Inflammatory macrophage (primary cell): ENCODE results near the gene NPHP4.
A peak's percentile ranks its signal among the peaks of the same experiment; 100 is the strongest.
"Not testable (repeated sequence)": the region's sequence is repeated elsewhere in the genome, so short reads cannot be mapped to it uniquely, and the experiment has no call there.

Source experiments
- DNase-seq, 2 donors: peaks; one replicate each; pipeline ENCODE4 v3.0.0-alpha.2; 2020 to 2022

Gene NPHP4

GRCh38 chr1:5928714-5929400, 63.4 kb downstream of the NPHP4 start:
- no peak for DNase-seq

DNA sequence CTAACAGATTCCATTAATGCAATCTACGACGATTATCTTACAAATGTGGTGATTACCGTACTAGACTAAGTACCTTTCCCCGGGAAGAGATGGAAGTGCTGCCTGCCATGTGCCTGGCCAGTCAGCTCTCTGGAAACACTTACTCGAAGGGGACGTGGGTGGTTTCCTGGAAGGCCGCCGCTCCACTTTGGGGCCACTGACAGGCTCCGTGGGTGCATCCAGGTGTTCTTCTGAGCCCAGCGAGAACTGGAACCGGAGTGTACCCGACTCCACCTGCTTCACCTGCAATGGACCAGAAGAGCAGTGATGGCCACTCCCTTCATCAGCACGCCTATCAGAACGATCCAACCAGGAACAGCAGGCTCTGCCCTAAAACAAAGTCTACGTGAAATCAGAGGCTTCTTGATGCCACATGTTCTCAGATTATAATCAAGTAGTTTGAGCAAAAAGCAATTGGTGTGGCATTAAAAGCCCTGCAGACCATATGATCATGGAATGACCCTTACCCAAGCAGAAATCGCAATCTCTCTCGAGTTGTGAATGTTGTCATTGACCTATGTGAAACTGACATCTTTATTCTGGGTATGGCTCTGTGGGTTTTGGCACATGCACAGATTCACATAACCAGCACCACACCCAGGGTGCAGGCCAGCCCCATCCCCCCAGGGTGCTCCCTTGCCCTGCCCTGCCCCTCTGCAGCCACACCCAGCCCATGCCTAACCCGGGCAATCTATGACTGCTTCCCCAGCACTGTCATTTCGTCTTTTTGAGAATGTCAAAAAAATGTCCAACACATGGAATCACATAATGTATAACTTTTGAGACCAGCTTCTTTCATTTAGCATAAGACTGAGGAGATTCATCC, 64.5 kb downstream of the NPHP4 start:
- DNase-seq, result no peak

GRCh38 chr1:5926686-5927435, 65.4 kb downstream of the NPHP4 start:
- no peak for DNase-seq

DNA sequence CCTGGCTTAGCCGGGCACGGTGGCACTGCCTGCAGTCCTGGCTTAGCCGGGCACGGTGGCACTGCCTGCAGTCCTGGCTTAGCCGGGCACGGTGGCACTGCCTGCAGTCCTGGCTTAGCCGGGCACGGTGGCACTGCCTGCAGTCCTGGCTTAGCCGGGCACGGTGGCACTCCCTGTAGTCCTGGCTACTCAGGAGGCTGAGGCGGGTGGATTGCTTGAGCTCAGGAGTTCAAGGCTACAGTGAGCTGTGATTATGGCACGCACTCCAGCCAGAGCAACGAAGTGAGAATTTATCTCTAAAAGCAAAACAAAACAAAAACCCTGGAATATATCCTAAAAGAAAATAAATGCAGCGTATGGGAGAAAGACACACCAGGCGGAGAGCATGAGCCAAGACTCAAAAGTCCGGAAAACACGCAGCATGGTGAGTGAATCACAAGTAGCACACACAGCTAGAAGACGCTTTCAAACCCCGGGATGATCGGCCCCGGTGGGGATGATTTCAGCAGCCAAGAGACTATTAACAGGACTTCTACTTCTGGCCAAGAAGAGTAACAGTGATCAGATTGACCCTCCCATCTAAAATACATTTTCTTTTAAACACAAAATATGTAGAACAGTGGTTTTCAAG, 69.4 kb downstream of the NPHP4 start:
- not testable (repeated sequence) for DNase-seq

DNA sequence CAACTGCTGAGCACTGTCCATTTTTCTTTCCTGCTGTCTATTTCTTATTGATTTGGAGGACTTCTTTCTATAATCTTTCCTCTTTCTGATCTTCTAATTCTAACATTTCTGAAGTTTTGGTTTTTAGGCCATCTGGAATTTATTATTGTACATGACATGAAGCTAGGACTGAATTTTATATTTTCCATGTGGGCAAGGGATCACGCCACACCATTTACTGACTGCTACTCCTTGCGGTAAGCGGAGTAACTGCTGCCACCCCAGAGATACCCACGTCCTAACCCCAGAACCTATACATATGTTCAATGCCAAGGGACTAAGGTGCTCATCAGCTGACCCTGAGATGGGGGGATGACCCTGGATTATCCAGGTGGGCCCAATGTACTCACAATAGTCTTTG, 70.6 kb downstream of the NPHP4 start:
- no peak for DNase-seq

GRCh38 chr1:5921129-5921528, 71.1 kb downstream of the NPHP4 start:
- no peak for DNase-seq

GRCh38 chr1:5920201-5920600, 72.0 kb downstream of the NPHP4 start:
- DNase-seq, result no peak

- no peak for DNase-seq
Measured at GRCh38 chr1:5918275-5918649, 74.0 kb downstream of the NPHP4 start.

DNA sequence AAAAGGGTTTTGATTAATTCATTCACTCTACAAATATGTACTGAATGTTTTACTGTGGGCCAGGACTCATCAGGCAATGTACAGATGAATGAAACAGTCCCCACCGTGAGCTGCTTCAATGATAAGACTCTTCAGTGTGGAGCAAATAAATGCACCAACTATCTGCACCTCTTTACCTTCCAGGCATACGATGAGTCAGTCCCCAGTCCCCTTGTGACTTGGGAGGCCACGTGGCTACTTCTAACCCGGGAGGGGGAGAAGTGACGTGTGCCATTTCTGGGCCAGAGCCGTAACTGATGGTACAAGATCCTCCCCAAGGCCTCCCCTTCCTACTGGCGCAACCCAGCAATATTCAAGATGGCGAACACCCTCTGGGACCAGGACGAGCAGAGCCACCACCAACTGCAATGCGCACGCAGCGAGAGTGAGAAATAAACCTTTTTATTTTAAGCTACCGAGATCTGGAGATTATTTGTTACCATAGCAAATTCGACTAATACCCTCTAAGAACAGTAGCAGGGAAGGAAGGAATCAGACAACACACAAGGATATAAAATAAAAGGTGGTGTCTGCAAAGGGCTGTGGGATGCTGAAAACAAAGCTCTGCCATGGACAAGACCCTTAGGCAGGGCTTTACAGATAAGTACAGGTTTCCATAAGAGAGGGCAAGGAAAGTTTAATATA, 74.5 kb downstream of the NPHP4 start:
- no peak for DNase-seq

- no peak for DNase-seq
Measured at GRCh38 chr1:5917281-5917590, 75.0 kb downstream of the NPHP4 start.

- no peak for DNase-seq
Measured at GRCh38 chr1:5916572-5917280, 75.5 kb downstream of the NPHP4 start.

- DNase-seq, result peak; percentile 4
Measured at GRCh38 chr1:5915587-5916571, 76.3 kb downstream of the NPHP4 start.

- DNase-seq, result no peak
Measured at GRCh38 chr1:5914676-5915365, 77.4 kb downstream of the NPHP4 start.

- DNase-seq, result no peak
Measured at GRCh38 chr1:5913876-5914275, 78.3 kb downstream of the NPHP4 start.

- DNase-seq, result no peak
Measured at GRCh38 chr1:5913078-5913845, 79.0 kb downstream of the NPHP4 start.

DNA sequence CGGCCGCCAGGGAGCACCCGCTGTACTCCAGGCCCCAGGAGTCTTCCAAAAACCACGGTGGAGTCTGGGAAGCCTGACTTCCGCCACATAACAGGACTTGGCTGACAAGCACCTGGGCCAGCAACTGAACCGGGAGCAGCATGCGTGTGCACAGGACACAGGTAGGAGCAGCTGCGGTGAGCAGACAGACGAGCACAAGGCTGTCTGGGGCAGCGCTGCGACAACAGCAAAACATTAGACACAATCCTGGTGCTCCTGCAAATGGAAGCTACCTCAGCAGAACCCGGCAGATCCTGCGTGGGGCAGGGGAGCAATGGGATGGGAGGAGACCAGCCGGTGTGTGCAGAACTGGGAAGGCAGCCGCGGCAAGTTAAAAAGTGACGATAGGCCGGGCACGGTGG, 80.4 kb downstream of the NPHP4 start:
- DNase-seq, result no peak

- DNase-seq, result no peak
Measured at GRCh38 chr1:5911157-5911556, 81.1 kb downstream of the NPHP4 start.

DNA sequence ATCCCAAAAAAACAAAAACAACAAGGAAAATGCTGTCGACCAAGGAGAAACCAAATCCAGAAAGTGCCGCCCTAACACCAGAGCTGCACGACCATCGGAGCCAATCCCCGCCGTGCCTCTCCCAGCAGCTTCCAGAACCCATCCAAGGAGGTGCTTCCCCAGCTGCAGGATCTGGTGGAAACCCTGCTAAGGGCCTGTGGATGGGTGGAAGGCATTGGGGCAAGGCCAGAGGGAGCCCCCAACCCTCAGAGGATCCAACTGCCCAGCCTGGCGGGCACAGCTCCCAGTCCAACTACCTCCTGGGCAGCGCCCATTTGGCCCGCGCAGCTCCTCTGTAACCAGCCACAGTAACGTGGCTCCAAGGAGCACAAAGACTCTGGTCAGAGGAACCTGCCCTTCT, 81.6 kb downstream of the NPHP4 start:
- DNase-seq, result no peak

- no peak for DNase-seq
Measured at GRCh38 chr1:5910276-5910620, 82.0 kb downstream of the NPHP4 start.
